Measurements from ENCODE around the gene PRR29. TPM values are rescaled to one million over a fixed set of nuclear protein-coding genes. Genes with fewer than 3 reads are reported as not detected.

The PRR29 gene
- total RNA-seq, 4 donors from 2014 or later, result 0.27 TPM; not detected in 3

DNA sequence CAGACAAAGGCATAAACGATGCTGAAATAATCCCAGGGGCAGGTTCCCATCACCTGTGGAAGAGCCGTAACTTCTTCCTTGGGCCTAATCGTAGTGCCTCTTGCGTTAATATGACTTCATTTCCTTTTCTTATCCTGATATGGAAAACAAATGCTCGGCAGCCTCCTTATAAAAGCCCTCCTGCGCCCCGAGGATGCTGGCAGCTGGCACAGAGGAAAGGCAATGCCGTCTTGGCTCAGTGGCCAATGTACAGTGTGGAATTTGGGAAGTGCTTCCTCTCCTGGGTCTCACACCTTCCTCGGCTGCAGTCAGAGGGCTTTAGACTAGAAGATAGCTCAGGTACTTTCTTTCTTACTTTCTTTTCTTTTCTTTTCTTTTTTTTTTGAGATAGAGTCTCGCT, 28.9 kb upstream of the PRR29 start:
- TF ChIP-seq POLR2A (IDR thresholded peaks at IDR 0.05), result no peak
- TF ChIP-seq, protein P1, sequence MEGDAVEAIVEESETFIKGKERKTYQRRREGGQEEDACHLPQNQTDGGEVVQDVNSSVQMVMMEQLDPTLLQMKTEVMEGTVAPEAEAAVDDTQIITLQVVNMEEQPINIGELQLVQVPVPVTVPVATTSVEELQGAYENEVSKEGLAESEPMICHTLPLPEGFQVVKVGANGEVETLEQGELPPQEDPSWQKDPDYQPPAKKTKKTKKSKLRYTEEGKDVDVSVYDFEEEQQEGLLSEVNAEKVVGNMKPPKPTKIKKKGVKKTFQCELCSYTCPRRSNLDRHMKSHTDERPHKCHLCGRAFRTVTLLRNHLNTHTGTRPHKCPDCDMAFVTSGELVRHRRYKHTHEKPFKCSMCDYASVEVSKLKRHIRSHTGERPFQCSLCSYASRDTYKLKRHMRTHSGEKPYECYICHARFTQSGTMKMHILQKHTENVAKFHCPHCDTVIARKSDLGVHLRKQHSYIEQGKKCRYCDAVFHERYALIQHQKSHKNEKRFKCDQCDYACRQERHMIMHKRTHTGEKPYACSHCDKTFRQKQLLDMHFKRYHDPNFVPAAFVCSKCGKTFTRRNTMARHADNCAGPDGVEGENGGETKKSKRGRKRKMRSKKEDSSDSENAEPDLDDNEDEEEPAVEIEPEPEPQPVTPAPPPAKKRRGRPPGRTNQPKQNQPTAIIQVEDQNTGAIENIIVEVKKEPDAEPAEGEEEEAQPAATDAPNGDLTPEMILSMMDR (IDR thresholded peaks at IDR 0.05), result no peak
- no peak for DNase-seq
- Histone ChIP-seq H3K27ac (no peak overlapping the region), H3K36me3 (no peaks in the 10 kb centered on the region), H3K27me3 (no peaks in the 10 kb centered on the region), H3K4me1 (no peaks in the 10 kb centered on the region), H3K9me3 (no peaks in the 10 kb centered on the region), H3K4me3 (no peak overlapping the region)

DNA sequence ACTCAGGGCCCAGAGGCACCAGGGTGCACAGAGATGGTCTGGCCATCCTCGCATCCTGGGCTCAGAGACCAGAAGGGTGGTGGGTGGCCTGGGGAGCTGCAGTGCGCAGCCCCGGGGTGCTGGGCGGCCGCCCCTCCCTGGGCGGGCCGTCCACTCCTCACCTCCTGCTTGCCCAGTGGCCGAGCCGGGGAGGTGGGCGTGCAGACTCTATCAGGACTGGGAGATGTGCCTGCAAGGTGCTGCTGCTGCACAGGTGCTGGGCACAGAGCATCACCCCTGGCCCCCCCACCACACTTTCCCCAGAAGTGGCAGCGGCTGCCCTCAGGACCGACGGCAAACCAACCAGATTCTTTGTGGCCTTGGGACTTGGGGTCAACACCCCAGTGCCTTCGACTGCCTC, 25.4 kb upstream of the PRR29 start, which contains the start of gene SCN4A:
Gene SCN4A (minus strand): TSS at position 123 of the 400 bp plus-strand sequence. CDS start 77 bp downstream, at position 46.
- Histone ChIP-seq H3K9me3 (no peaks in the 10 kb centered on the region), H3K36me3 (no peaks in the 10 kb centered on the region)

DNA sequence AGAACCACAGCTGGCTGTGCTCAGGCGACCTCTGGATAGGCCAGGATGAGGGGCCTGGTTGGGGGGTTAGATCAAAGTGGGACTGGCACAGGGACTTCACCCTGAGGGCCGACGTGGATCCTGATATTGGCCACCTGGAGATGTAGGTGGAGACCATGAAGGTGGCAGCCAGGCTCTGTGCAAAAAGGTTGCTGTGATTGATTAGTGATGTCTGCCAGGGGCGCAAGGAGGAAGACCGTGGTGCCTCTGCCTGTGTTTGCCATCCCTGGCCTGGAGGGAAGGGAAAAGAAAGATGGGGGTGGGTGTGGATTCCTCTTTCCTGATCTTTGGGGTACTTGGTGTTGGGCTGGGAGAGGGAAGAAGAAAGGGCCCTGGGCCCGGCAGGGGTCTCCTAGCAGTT, 24.9 kb upstream of the PRR29 start:
- no peak overlapping the region for H3K4me3 ChIP-seq
- H3K27me3 ChIP-seq, result no peaks in the 10 kb centered on the region
- TF ChIP-seq, protein P1 (IDR thresholded peaks at IDR 0.05), result no peak
- no peak for TF ChIP-seq POLR2A (IDR thresholded peaks at IDR 0.05)
- no peaks in the 10 kb centered on the region for H3K9me3 ChIP-seq
- no peaks in the 10 kb centered on the region for H3K36me3 ChIP-seq
- H3K27ac ChIP-seq, result no peak overlapping the region
- no peak for DNase-seq
- H3K4me1 ChIP-seq, result no peaks in the 10 kb centered on the region

More for the DNA sequence above, 25.4 kb upstream of the PRR29 start, which contains the start of gene SCN4A:
- Histone ChIP-seq H3K4me3 (no peak within 1 kb of the TSS), H3K4me1 (no peaks in the 10 kb centered on the region), H3K27me3 (no peaks in the 10 kb centered on the region), H3K27ac (no peak within 1 kb of the TSS)
- no peak for DNase-seq
- TF ChIP-seq POLR2A (IDR thresholded peaks at IDR 0.05), result no peak

DNA sequence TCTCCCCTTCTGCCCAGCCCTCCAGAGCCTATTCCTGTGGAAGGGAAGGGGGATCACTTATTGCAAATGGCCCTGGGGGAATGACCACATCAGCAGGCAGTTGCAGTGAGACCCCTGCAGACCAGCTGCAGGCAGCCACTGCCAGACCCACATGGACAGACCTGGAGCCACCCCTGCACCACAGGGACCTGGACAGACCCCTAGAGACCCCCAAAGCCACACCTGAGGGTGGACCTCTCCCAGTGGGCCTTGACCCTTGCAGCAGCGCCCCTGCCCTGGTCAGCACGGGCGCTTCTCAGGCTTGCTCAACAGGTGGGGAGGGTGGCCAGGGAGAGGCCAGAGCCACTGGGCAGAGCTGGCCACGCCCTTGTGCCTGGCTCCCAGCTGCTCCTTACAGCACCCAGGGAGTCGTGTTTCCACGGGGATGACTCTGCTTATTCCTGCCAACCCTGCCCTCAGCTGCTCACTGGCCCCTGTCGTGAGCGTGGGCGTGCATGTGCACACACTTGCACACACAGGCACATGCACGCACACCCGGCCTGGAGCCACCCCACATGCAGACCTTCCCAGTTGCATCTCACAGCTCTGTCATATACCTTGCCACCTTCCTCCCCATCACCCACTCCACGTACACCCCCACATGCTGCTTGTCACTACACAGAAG, 24.1 kb upstream of the PRR29 start:
- H3K27ac ChIP-seq, result no peak overlapping the region
- no peak for DNase-seq
- H3K4me3 ChIP-seq, result no peak overlapping the region

DNA sequence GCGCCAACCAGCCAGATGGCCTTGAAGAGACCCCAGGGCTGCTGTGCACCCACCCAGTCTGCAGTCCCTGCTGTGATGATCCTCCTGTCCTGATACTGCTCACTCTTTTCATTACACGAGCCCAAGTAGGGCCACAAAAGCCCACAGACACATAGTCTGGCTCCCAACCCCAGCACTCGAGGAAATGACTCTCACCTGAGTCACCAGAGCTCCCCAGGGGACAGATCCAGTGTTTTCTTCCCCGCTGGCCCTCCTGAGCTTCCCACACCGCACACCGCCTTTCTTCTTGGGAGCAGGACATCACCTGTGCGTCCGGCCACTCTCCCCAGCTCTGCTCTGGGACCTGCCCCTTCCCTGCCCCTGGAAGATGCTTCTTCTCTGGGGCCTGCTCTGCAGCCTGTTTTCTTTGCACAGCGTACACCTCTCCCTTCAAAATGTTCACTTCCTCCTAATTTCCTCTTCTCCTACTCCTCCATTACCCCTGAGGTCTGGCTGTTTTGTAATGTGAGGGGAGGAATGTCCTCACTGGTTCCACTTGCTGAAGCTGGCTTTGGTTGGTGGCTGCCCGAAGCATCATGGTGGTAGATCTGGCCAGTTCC, 23.5 kb upstream of the PRR29 start:
- TF ChIP-seq POLR2A (IDR thresholded peaks at IDR 0.05), result no peak
- TF ChIP-seq, protein P1 (IDR thresholded peaks at IDR 0.05), result no peak
- no peaks in the 10 kb centered on the region for H3K4me1 ChIP-seq
- no peaks in the 10 kb centered on the region for H3K36me3 ChIP-seq
- H3K9me3 ChIP-seq, result no peaks in the 10 kb centered on the region
- H3K27ac ChIP-seq, result no peak overlapping the region
- no peak for DNase-seq
- H3K27me3 ChIP-seq, result no peaks in the 10 kb centered on the region
- no peak overlapping the region for H3K4me3 ChIP-seq

More for the DNA sequence above, 24.1 kb upstream of the PRR29 start:
- no peaks in the 10 kb centered on the region for H3K36me3 ChIP-seq
- TF ChIP-seq, protein P1 (IDR thresholded peaks at IDR 0.05), result no peak
- no peak for TF ChIP-seq POLR2A (IDR thresholded peaks at IDR 0.05)
- H3K4me1 ChIP-seq, result no peaks in the 10 kb centered on the region
- H3K9me3 ChIP-seq, result no peaks in the 10 kb centered on the region
- H3K27me3 ChIP-seq, result no peaks in the 10 kb centered on the region

DNA sequence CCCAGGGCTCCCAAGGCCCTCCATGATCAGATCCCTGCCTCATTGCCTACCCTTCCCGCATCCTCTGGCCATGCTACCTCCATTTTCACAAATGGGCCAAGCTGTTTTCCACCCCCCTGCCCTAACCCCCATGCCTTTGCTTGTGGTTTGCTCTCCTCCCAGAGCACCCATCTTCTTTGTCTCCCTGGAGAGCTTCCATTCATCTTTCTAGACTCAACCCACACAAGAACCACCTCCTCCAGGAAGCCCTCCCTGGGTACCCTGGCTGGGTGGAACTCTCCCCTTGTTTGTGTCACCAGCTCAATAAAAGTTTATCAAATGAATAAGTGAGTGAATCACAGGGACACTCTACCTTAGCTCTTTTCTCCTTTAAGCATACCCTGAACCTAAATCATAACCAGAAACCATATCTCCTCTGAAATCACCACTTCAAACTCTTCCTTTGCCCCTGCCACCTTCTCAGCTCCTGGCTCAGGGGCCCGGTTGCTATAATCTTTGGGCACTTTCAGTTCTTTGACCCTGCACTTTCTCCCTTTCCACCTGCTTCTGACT, 22.5 kb upstream of the PRR29 start:
- no peak for DNase-seq
- no peak overlapping the region for H3K27ac ChIP-seq
- no peaks in the 10 kb centered on the region for H3K36me3 ChIP-seq
- no peak overlapping the region for H3K4me3 ChIP-seq
- H3K27me3 ChIP-seq, result no peaks in the 10 kb centered on the region
- no peaks in the 10 kb centered on the region for H3K4me1 ChIP-seq
- TF ChIP-seq, protein P1 (IDR thresholded peaks at IDR 0.05), result no peak
- TF ChIP-seq POLR2A (IDR thresholded peaks at IDR 0.05), result no peak
- no peaks in the 10 kb centered on the region for H3K9me3 ChIP-seq
